HCT116 (cell line): ENCODE measurements around the gene RAD18. TPM values are rescaled to one million over a fixed set of nuclear protein-coding genes. Genes with fewer than 3 reads are reported as not detected.

ENCODE experiments used
- ATAC-seq: fragments of 200-7000 bp; cut with Tn5 transposase; 2 replicates; pipeline ENCODE4 v1.9.1; 2020; ENCODE audit warnings: mild to moderate bottlenecking, moderate library complexity
- BruUV-seq: library from RNA; stranded (reverse); fragments of 400-500 nt; replicated peaks from 2 replicates; lab custom pipeline; 2021; lab: Mats Ljungman, UMichigan
- CTCF ChIA-PET: fragments of 300-600 bp; sonication (Branson Sonifier 250); formaldehyde crosslinking; loops from one replicate; lab custom pipeline; 2021; ENCODE audit warnings: antibody characterized with exemption; lab: Charles Lee
- POLR2A ChIA-PET: fragments of 300-600, 350-600 bp; sonication (Branson Sonifier 250); formaldehyde crosslinking; loops from one replicate; lab custom pipeline; 2021; ENCODE audit warnings: antibody characterized with exemption; lab: Charles Lee
- RAD21 ChIA-PET, 2 experiments: fragments of 300-600 bp; sonication (Branson Sonifier 250); formaldehyde crosslinking; loops; one replicate each; lab custom pipeline; 2023; ENCODE audit warnings: low total read pairs in 2 of 2; ENCODE audit not compliant: uncharacterized antibody in 2 of 2, unreplicated experiment in 2 of 2, low non-redundant PET in 1 of 2; lab: Charles Lee
- DNase-seq: peaks from one replicate; pipeline ENCODE4 v3.0.0-alpha.2; 2010; ENCODE audit warnings: low read depth, low spot score
- H2AFZ ChIP-seq: fragments of 200-600 bp; shearing (Covaris generic), sonication (generic); 2 replicates; pipeline ENCODE4 v1.6.1; 2017; ENCODE audit warnings: low read depth, mixed run types, mixed read lengths, antibody characterized with exemption, low read length; ENCODE audit not compliant: poor library complexity, severe bottlenecking
- H3K27ac ChIP-seq: 2 replicates; pipeline ENCODE4 v1.5.1; 2012; ENCODE audit warnings: low read depth, low read length
- H3K27me3 ChIP-seq: fragments of 200-600 bp; sonication (generic); 2 replicates; pipeline ENCODE4 v1.6.1; 2016; ENCODE audit warnings: mixed run types, low read length, mixed read lengths; ENCODE audit not compliant: insufficient read depth
- H3K36me3 ChIP-seq, 2 experiments: fragments of 200-500 bp in 1 of 2; fragments of 200-600 bp in 1 of 2; sonication (Bioruptor generic) in 1 of 2; sonication (generic) in 1 of 2; 2 replicates each; pipeline versions ENCODE4 v1.5.1 to v1.6.1; 2014 to 2016; ENCODE audit warnings: low read length in 2 of 2, inconsistent platforms in 1 of 2, mixed read lengths in 1 of 2, mixed run types in 1 of 2; ENCODE audit not compliant: insufficient read depth in 2 of 2, control insufficient read depth in 1 of 2
- H3K4me1 ChIP-seq, 2 experiments: fragments of 200-600 bp in 1 of 2; sonication (generic) in 1 of 2; 2 replicates each; pipeline versions ENCODE4 v1.5.1 to v1.6.1; 2012 to 2017; ENCODE audit warnings: low read length in 2 of 2, inconsistent platforms in 1 of 2, mild to moderate bottlenecking in 1 of 2, mixed read lengths in 1 of 2, mixed run types in 1 of 2, moderate library complexity in 1 of 2; ENCODE audit not compliant: insufficient read depth in 2 of 2, control insufficient read depth in 1 of 2
- H3K4me2 ChIP-seq: fragments of 200-600 bp; sonication (generic); 2 replicates; pipeline ENCODE4 v1.6.1; 2017; ENCODE audit warnings: mixed run types, low read length, mixed read lengths
- H3K4me3 ChIP-seq, 2 experiments: fragments of 200-600 bp in 1 of 2; sonication (generic) in 1 of 2; replicated peaks in 1 of 2; 2 replicates each; pipeline ENCODE4 v1.5.1; 2011 to 2016; ENCODE audit warnings: low read length in 2 of 2, control low read depth in 1 of 2, low read depth in 1 of 2, mild to moderate bottlenecking in 1 of 2, mixed read lengths in 1 of 2, mixed run types in 1 of 2
- H3K79me2 ChIP-seq: fragments of 200-600 bp; sonication (generic); 2 replicates; pipeline ENCODE4 v1.6.1; 2017; ENCODE audit warnings: mild to moderate bottlenecking, mixed run types, low read length, moderate library complexity, mixed read lengths; ENCODE audit not compliant: insufficient read depth
- H3K9ac ChIP-seq: fragments of 200-600 bp; sonication (generic); 2 replicates; pipeline ENCODE4 v1.6.1; 2016; ENCODE audit warnings: low read length, mixed read lengths
- H3K9me2 ChIP-seq: fragments of 200-600 bp; sonication (generic), shearing (Covaris generic); 2 replicates; pipeline ENCODE4 v1.6.1; 2017; ENCODE audit warnings: mixed run types, mild to moderate bottlenecking, moderate library complexity; ENCODE audit not compliant: insufficient read depth
- H3K9me3 ChIP-seq, 2 experiments: fragments of 200-500 bp in 1 of 2; fragments of 200-600 bp in 1 of 2; sonication (Bioruptor generic) in 1 of 2; sonication (generic) in 1 of 2; 2 replicates each; pipeline ENCODE4 v1.6.1; 2014 to 2017; ENCODE audit warnings: low read length in 2 of 2, mixed read lengths in 2 of 2, inconsistent platforms in 1 of 2, low read depth in 1 of 2, mild to moderate bottlenecking in 1 of 2, mixed run types in 1 of 2, moderate library complexity in 1 of 2; ENCODE audit not compliant: control insufficient read depth in 1 of 2, insufficient read depth in 1 of 2
- H4K20me1 ChIP-seq: fragments of 200-600 bp; sonication (generic), shearing (Covaris generic); 2 replicates; pipeline ENCODE4 v1.6.1; 2017; ENCODE audit warnings: mixed run types, mild to moderate bottlenecking, moderate library complexity; ENCODE audit not compliant: insufficient read depth
- CEBPB ChIP-seq: IDR thresholded peaks from 2 replicates; pipeline ENCODE4 v1.6.1; 2012; ENCODE audit warnings: low read depth
- EGR1 ChIP-seq: IDR thresholded peaks from 2 replicates; pipeline ENCODE4 v1.6.1; 2012; ENCODE audit warnings: low read depth
- FOSL1 ChIP-seq: IDR thresholded peaks from 2 replicates; pipeline ENCODE4 v1.6.1; 2012; ENCODE audit warnings: low read depth
- POLR2AphosphoS5 ChIP-seq: IDR thresholded peaks from 2 replicates; pipeline ENCODE4 v1.6.1; 2011; ENCODE audit warnings: mild to moderate bottlenecking, low read depth, low read length, moderate library complexity
- SRF ChIP-seq: IDR thresholded peaks from 2 replicates; pipeline ENCODE4 v1.6.1; 2012; ENCODE audit warnings: low read depth
- YY1 ChIP-seq: IDR thresholded peaks from 2 replicates; pipeline ENCODE4 v1.6.1; 2011; ENCODE audit warnings: low read length, low read depth, moderate library complexity, mild to moderate bottlenecking; ENCODE audit not compliant: insufficient replicate concordance; ENCODE audit errors: extremely low read depth
- ZFX ChIP-seq: fragments of 450-650 bp; IDR thresholded peaks from 2 replicates; pipeline ENCODE4 v1.6.1; 2017
- intact Hi-C: fragments of 100-400 bp; cut with micrococcal nuclease; formaldehyde crosslinking; loops from 2 replicates; pipeline ENCODE4 v1.10.0; 2022
- total RNA-seq: library from RNA; stranded (reverse); gene quantifications from one replicate; pipeline ENCODE4 v1.2.1, GENCODE V29; 2021; ENCODE audit not compliant: unreplicated experiment

Gene RAD18
- total RNA-seq, 1 experiment from 2014 or later, result 28.7 TPM

DNA sequence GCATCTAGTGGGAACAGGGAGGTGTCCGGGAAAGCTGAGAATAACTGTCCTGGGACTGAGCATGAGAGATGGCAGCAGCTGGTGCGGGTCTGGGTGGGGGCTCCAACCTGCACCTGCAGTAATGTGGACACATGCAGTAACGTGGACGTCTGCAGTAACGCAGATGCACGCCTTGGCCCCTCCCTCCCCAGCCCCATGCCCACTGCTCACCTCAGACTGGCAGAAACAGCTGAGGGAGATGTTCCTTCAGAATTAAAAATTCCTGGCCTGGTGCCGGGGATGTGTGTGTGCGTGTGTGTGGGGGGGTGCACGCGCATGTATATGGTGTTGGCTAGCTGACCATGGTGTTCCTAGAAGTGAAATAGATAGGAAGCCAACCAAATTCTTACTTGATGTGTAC, 107.2 kb downstream of the RAD18 start:
- ChIA-PET POLR2A (no interaction called here), RAD21 (no interaction called here), CTCF (no interaction called here)
- no peak overlapping the region for H3K27ac ChIP-seq
- no peak overlapping the region for H3K4me2 ChIP-seq
- no peak for TF ChIP-seq ZFX
- no peak for TF ChIP-seq YY1
- TF ChIP-seq POLR2AphosphoS5, result no peak
- no peak overlapping the region for H2AFZ ChIP-seq
- H3K9me3 ChIP-seq, result no peaks in the 10 kb centered on the region
- H3K4me3 ChIP-seq, result no peak overlapping the region
- no peaks in the 10 kb centered on the region for H3K9me2 ChIP-seq
- no peak overlapping the region for H3K9ac ChIP-seq
- DNase-seq (no peak), ATAC-seq (no peak)
- BruUV-seq, result no TSS peak
- H3K4me1 ChIP-seq, result peaks cover 0 to 5% of the 10 kb centered on the region in 2 experiments; a peak in 1 of 4 replicates
- H3K79me2 ChIP-seq, result no peaks in the 10 kb centered on the region
- H4K20me1 ChIP-seq, result no peaks in the 10 kb centered on the region
- intact Hi-C loops, result no loop called here
- no peaks in the 10 kb centered on the region for H3K27me3 ChIP-seq
- no peaks in the 10 kb centered on the region for H3K36me3 ChIP-seq

DNA sequence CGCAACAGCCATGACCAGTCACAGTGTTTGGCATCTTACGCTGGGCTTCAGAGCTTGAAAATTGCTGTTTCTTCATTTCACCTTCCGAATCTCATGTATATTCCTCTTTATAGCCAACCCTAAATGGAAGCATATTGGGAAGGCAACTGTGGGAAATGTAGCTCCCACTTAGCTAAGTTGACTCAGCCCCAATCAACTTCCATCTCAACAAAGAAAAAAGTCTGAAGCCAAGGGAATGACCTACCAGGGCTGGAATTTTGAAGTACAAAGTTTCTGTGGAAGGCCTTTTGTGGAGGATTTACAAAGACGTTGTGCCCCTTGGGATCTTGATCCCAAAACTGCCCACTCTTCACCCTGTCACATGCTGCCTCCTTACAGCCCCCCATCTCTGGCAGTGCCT, 108.6 kb downstream of the RAD18 start:
- H3K4me2 ChIP-seq, result no peak overlapping the region
- H3K27ac ChIP-seq, result no peak overlapping the region
- no peaks in the 10 kb centered on the region for H3K79me2 ChIP-seq
- H3K9me3 ChIP-seq, result no peaks in the 10 kb centered on the region
- H3K27me3 ChIP-seq, result no peaks in the 10 kb centered on the region
- H3K9ac ChIP-seq, result no peak overlapping the region
- ATAC-seq, result no peak
- no peaks in the 10 kb centered on the region for H4K20me1 ChIP-seq
- ChIA-PET CTCF (no interaction called here), POLR2A (no interaction called here), RAD21 (no interaction called here)
- no peak for DNase-seq
- H3K4me3 ChIP-seq, result no peak overlapping the region
- no peak overlapping the region for H2AFZ ChIP-seq
- intact Hi-C loops, result no loop called here
- BruUV-seq, result no TSS peak
- TF ChIP-seq FOSL1, result no peak
- TF ChIP-seq SRF, result no peak
- no peak for TF ChIP-seq EGR1
- no peak for TF ChIP-seq YY1
- TF ChIP-seq CEBPB, result no peak
- no peaks in the 10 kb centered on the region for H3K36me3 ChIP-seq
- no peaks in the 10 kb centered on the region for H3K9me2 ChIP-seq
- peaks cover 0 to 5% of the 10 kb centered on the region in 2 experiments; a peak in 1 of 4 replicates for H3K4me1 ChIP-seq
